GM23338 (cell line): Measurements from ENCODE around the gene TENM4. TPM values are rescaled to one million over a fixed set of nuclear protein-coding genes. Genes with fewer than 3 reads are reported as not detected.

Experiments used
- ATAC-seq: fragments of 200-7000 bp; cut with Tn5 transposase; 3 replicates; pipeline ENCODE4 v1.9.1; 2020
- DNase-seq: peaks from one replicate; pipeline ENCODE4 v3.0.0-alpha.2; 2015; ENCODE audit warnings: low spot score
- H2AFZ ChIP-seq: fragments of 200-600 bp; sonication (generic); 2 replicates; pipeline ENCODE4 v1.8.0; 2016; ENCODE audit warnings: antibody characterized with exemption, mild to moderate bottlenecking, moderate library complexity
- H3F3A ChIP-seq: fragments of 200-600 bp; sonication (generic); replicated peaks from 2 replicates; pipeline ENCODE4 v1.8.0; 2017; ENCODE audit warnings: antibody characterized with exemption, mixed run types, low read depth
- H3K27ac ChIP-seq: fragments of 200-600 bp; sonication (generic); 2 replicates; pipeline ENCODE4 v1.6.1; 2016; ENCODE audit warnings: low read depth
- H3K27me3 ChIP-seq: fragments of 200-600 bp; sonication (generic); 2 replicates; pipeline ENCODE4 v1.8.0; 2016; ENCODE audit warnings: mild to moderate bottlenecking, mixed run types, moderate library complexity; ENCODE audit not compliant: insufficient read depth
- H3K36me3 ChIP-seq: fragments of 200-600 bp; sonication (generic); 2 replicates; pipeline ENCODE4 v1.8.0; 2016; ENCODE audit warnings: mild to moderate bottlenecking; ENCODE audit not compliant: insufficient read depth
- H3K4me1 ChIP-seq: fragments of 200-600 bp; sonication (generic); 2 replicates; pipeline ENCODE4 v1.8.0; 2016; ENCODE audit warnings: mild to moderate bottlenecking, moderate library complexity; ENCODE audit not compliant: insufficient read depth
- H3K4me2 ChIP-seq: fragments of 200-600 bp; sonication (generic); 2 replicates; pipeline ENCODE4 v1.7.1; 2017; ENCODE audit warnings: mixed run types
- H3K4me3 ChIP-seq: fragments of 200-600 bp; sonication (generic); 2 replicates; pipeline ENCODE4 v1.6.1; 2016; ENCODE audit warnings: mixed run types
- H3K79me2 ChIP-seq: fragments of 200-600 bp; sonication (generic); replicated peaks from 2 replicates; pipeline ENCODE4 v1.8.0; 2017; ENCODE audit warnings: mild to moderate bottlenecking; ENCODE audit not compliant: insufficient read depth
- H3K9me2 ChIP-seq: fragments of 200-600 bp; sonication (generic); 2 replicates; pipeline ENCODE4 v1.8.0; 2017; ENCODE audit not compliant: insufficient read depth
- H4K20me1 ChIP-seq: fragments of 200-600 bp; sonication (generic); replicated peaks from 2 replicates; pipeline ENCODE4 v1.8.0; 2017; ENCODE audit warnings: mild to moderate bottlenecking; ENCODE audit not compliant: insufficient read depth
- H3K27ac Mint-ChIP-seq: 2 replicates; pipeline ENCODE4 v1.8.0; 2020; ENCODE audit warnings: inconsistent platforms, mild to moderate bottlenecking, moderate library complexity, mixed read lengths
- H3K27me3 Mint-ChIP-seq: 3 replicates; pipeline ENCODE4 v1.8.0; 2022; ENCODE audit warnings: low read depth, mild to moderate bottlenecking, moderate library complexity, mixed read lengths, inconsistent platforms; ENCODE audit not compliant: insufficient read depth, poor library complexity
- H3K36me3 Mint-ChIP-seq: 3 replicates; pipeline ENCODE4 v1.8.0; 2021; ENCODE audit warnings: low read depth, mild to moderate bottlenecking, inconsistent platforms, moderate library complexity, mixed read lengths
- H3K4me1 Mint-ChIP-seq: 3 replicates; pipeline ENCODE4 v1.8.0; 2020; ENCODE audit warnings: mild to moderate bottlenecking, inconsistent platforms, mixed read lengths
- H3K4me3 Mint-ChIP-seq: 3 replicates; pipeline ENCODE4 v1.8.0; 2021; ENCODE audit warnings: moderate library complexity, mild to moderate bottlenecking, inconsistent platforms, mixed read lengths
- H3K9me3 Mint-ChIP-seq: 3 replicates; pipeline ENCODE4 v1.8.0; 2020; ENCODE audit warnings: moderate library complexity, mild to moderate bottlenecking, inconsistent platforms, mixed read lengths
- CREB1 ChIP-seq: fragments of 250-450 bp; sonication (Bioruptor Pico); IDR thresholded peaks from 2 replicates; pipeline ENCODE4 v1.5.0; 2020; ENCODE audit warnings: low read depth, mild to moderate bottlenecking, moderate library complexity
- EZH2 ChIP-seq: fragments of 200-600 bp; sonication (generic); IDR thresholded peaks from one replicate; pipeline ENCODE4 v1.8.0; 2017; ENCODE audit warnings: antibody characterized with exemption, mild to moderate bottlenecking, low read depth; ENCODE audit not compliant: unreplicated experiment
- EZH2phosphoT487 ChIP-seq: fragments of 200-600 bp; sonication (generic); IDR thresholded peaks from one replicate; pipeline ENCODE4 v1.8.1; 2018; ENCODE audit warnings: antibody characterized with exemption; ENCODE audit not compliant: unreplicated experiment
- JUNB ChIP-seq: IDR thresholded peaks from one replicate; pipeline ENCODE4 v1.6.1; 2016; ENCODE audit warnings: antibody characterized with exemption; ENCODE audit not compliant: unreplicated experiment
- NANOG ChIP-seq: IDR thresholded peaks from 2 replicates; pipeline ENCODE4 v1.6.1; 2016; ENCODE audit warnings: antibody characterized with exemption, borderline replicate concordance
- POLR2AphosphoS5 ChIP-seq: IDR thresholded peaks from 2 replicates; pipeline ENCODE4 v1.6.1; 2016; ENCODE audit warnings: antibody characterized with exemption, low read depth
- STAT1 ChIP-seq: IDR thresholded peaks from one replicate; pipeline ENCODE4 v1.6.1; 2016; ENCODE audit warnings: antibody characterized with exemption; ENCODE audit not compliant: unreplicated experiment
- ZNF114 ChIP-seq: fragments of 250-450 bp; sonication (Bioruptor Pico); IDR thresholded peaks from 2 replicates; pipeline ENCODE4 v1.5.0; 2020; ENCODE audit warnings: mild to moderate bottlenecking, moderate library complexity
- ZNF331 ChIP-seq: fragments of 250-450 bp; sonication (Bioruptor Pico); IDR thresholded peaks from 2 replicates; pipeline ENCODE4 v1.5.0; 2020; ENCODE audit warnings: low read depth, mild to moderate bottlenecking, moderate library complexity
- polyA plus RNA-seq: library from polyadenylated mRNA; unstranded; fragments of >200 nt; fragmentation: Nextera tagmentation; extraction: Ambion mirVana; gene quantifications from 2 replicates; pipeline ENCODE4 v1.2.1, GENCODE V29; 2016
- total RNA-seq: library from RNA; depleted of rRNA; stranded (reverse); fragments of >200 nt; shearing (Covaris generic); gene quantifications from 2 replicates; pipeline ENCODE4 v1.2.3, GENCODE V29; 2014
- TF ChIP-seq, protein P1 (sequence below): fragments of 250-450 bp; sonication (Bioruptor Pico); IDR thresholded peaks from 2 replicates; pipeline ENCODE4 v1.5.0; 2020; ENCODE audit warnings: mild to moderate bottlenecking, moderate library complexity
- TF ChIP-seq, protein P2 (sequence below): IDR thresholded peaks from 2 replicates; pipeline ENCODE4 v1.6.1; 2016; ENCODE audit warnings: antibody characterized with exemption

Gene TENM4
- total and polyA plus RNA-seq, 2 experiments from 2014 or later = 7.3 TPM

DNA sequence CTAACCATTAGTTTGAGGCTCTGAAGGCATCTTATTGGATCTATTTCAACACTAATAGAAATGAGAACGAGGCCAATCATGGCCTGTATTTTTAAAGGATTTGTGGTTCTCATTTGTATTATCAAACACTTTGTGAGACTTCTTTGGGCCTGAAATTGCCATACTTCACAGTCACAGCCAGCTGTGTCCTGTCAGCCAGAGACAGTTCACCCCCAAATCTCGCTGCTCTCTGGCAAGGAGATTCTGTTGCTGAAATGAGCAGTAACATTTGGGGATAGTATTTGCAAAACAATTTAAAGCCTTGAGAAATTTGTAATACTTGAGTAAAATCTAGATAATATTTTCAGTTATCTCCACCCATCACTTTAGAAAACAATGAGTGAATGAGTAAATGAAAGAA lies 26.9 kb upstream of the TENM4 start:
- Histone ChIP-seq H3K27me3 (no peaks in the 10 kb centered on the region), H3K4me1 (peaks cover 42% of the 10 kb centered on the region), H3F3A (no peaks in the 10 kb centered on the region), H3K4me3 (no peak overlapping the region), H3K36me3 (no peaks in the 10 kb centered on the region), H2AFZ (peak overlapping the region; percentile 52; the same call in 1 of the 2 replicates), H3K4me2 (peak overlapping the region; percentile 39), H3K27ac (no peak overlapping the region), H3K79me2 (no peaks in the 10 kb centered on the region), H4K20me1 (no peaks in the 10 kb centered on the region), H3K9me2 (no peaks in the 10 kb centered on the region)
- TF ChIP-seq NANOG (no peak), JUNB (no peak), POLR2AphosphoS5 (no peak), STAT1 (no peak), ZNF331 (CRISPR knock-in tag) (no peak), ZNF114 (CRISPR knock-in tag) (no peak)
- Mint-ChIP-seq H3K9me3 (no peaks in the 10 kb centered on the region), H3K27ac (no peak overlapping the region), H3K4me1 (peaks cover 51% of the 10 kb centered on the region), H3K27me3 (peaks cover 9% of the 10 kb centered on the region), H3K36me3 (no peaks in the 10 kb centered on the region), H3K4me3 (no peak overlapping the region)
- ATAC-seq (no peak), DNase-seq (no peak)

DNA sequence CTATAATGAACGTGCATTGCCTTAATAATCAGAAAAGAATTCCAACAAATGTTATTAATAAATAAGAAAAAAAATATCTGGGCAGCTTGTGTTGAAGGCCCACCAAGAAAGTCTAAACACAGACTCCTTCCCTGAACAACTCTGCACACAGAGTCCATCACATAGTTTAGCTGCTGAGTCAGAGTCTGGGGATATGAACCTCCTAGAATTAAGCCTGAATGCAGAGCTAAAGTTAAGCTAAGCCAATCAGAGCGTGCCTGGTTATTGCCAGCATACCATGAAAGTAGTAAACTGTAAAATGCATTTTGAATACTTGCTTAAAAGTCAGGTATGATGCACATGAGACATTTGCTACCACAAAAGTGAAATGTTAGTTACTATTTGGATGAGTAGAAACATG lies 25.6 kb upstream of the TENM4 start:
- no peaks in the 10 kb centered on the region for H3F3A ChIP-seq
- ATAC-seq = no peak
- H3K4me2 ChIP-seq = no peak overlapping the region
- H3K36me3 Mint-ChIP-seq = no peaks in the 10 kb centered on the region
- no peaks in the 10 kb centered on the region for H3K9me3 Mint-ChIP-seq
- peaks cover 37% of the 10 kb centered on the region for H3K4me1 Mint-ChIP-seq
- H3K4me3 ChIP-seq = no peak overlapping the region
- DNase-seq = no peak
- no peak overlapping the region for H2AFZ ChIP-seq
- no peaks in the 10 kb centered on the region for H3K9me2 ChIP-seq
- TF ChIP-seq ZNF114 (CRISPR knock-in tag) (no peak), EZH2phosphoT487 (no peak), EZH2 (no peak), STAT1 (no peak), ZNF331 (CRISPR knock-in tag) (no peak), JUNB (no peak), NANOG (no peak), CREB1 (CRISPR knock-in tag) (no peak)
- TF ChIP-seq, protein P1, sequence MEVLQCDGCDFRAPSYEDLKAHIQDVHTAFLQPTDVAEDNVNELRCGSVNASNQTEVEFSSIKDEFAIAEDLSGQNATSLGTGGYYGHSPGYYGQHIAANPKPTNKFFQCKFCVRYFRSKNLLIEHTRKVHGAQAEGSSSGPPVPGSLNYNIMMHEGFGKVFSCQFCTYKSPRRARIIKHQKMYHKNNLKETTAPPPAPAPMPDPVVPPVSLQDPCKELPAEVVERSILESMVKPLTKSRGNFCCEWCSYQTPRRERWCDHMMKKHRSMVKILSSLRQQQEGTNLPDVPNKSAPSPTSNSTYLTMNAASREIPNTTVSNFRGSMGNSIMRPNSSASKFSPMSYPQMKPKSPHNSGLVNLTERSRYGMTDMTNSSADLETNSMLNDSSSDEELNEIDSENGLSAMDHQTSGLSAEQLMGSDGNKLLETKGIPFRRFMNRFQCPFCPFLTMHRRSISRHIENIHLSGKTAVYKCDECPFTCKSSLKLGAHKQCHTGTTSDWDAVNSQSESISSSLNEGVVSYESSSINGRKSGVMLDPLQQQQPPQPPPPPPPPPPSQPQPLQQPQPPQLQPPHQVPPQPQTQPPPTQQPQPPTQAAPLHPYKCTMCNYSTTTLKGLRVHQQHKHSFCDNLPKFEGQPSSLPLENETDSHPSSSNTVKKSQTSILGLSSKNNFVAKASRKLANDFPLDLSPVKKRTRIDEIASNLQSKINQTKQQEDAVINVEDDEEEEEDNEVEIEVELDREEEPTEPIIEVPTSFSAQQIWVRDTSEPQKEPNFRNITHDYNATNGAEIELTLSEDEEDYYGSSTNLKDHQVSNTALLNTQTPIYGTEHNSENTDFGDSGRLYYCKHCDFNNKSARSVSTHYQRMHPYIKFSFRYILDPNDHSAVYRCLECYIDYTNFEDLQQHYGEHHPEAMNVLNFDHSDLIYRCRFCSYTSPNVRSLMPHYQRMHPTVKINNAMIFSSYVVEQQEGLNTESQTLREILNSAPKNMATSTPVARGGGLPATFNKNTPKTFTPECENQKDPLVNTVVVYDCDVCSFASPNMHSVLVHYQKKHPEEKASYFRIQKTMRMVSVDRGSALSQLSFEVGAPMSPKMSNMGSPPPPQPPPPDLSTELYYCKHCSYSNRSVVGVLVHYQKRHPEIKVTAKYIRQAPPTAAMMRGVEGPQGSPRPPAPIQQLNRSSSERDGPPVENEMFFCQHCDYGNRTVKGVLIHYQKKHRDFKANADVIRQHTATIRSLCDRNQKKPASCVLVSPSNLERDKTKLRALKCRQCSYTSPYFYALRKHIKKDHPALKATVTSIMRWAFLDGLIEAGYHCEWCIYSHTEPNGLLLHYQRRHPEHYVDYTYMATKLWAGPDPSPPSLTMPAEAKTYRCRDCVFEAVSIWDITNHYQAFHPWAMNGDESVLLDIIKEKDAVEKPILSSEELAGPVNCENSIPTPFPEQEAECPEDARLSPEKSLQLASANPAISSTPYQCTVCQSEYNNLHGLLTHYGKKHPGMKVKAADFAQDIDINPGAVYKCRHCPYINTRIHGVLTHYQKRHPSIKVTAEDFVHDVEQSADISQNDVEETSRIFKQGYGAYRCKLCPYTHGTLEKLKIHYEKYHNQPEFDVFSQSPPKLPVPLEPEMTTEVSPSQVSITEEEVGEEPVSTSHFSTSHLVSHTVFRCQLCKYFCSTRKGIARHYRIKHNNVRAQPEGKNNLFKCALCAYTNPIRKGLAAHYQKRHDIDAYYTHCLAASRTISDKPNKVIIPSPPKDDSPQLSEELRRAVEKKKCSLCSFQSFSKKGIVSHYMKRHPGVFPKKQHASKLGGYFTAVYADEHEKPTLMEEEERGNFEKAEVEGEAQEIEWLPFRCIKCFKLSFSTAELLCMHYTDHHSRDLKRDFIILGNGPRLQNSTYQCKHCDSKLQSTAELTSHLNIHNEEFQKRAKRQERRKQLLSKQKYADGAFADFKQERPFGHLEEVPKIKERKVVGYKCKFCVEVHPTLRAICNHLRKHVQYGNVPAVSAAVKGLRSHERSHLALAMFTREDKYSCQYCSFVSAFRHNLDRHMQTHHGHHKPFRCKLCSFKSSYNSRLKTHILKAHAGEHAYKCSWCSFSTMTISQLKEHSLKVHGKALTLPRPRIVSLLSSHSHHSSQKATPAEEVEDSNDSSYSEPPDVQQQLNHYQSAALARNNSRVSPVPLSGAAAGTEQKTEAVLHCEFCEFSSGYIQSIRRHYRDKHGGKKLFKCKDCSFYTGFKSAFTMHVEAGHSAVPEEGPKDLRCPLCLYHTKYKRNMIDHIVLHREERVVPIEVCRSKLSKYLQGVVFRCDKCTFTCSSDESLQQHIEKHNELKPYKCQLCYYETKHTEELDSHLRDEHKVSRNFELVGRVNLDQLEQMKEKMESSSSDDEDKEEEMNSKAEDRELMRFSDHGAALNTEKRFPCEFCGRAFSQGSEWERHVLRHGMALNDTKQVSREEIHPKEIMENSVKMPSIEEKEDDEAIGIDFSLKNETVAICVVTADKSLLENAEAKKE = no peak
- TF ChIP-seq, protein P2, sequence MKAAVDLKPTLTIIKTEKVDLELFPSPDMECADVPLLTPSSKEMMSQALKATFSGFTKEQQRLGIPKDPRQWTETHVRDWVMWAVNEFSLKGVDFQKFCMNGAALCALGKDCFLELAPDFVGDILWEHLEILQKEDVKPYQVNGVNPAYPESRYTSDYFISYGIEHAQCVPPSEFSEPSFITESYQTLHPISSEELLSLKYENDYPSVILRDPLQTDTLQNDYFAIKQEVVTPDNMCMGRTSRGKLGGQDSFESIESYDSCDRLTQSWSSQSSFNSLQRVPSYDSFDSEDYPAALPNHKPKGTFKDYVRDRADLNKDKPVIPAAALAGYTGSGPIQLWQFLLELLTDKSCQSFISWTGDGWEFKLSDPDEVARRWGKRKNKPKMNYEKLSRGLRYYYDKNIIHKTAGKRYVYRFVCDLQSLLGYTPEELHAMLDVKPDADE = no peak
- peaks cover 30% of the 10 kb centered on the region for H3K4me1 ChIP-seq
- no peak overlapping the region for H3K4me3 Mint-ChIP-seq
- peaks cover 6% of the 10 kb centered on the region for H3K27me3 Mint-ChIP-seq
- no peaks in the 10 kb centered on the region for H3K27me3 ChIP-seq
- H4K20me1 ChIP-seq = no peaks in the 10 kb centered on the region
- no peaks in the 10 kb centered on the region for H3K36me3 ChIP-seq
- H3K27ac Mint-ChIP-seq = no peak overlapping the region
- H3K79me2 ChIP-seq = no peaks in the 10 kb centered on the region
- no peak overlapping the region for H3K27ac ChIP-seq
